Measurements from ENCODE around the gene CFAP97D2. TPM values are rescaled to one million over a fixed set of nuclear protein-coding genes. Genes with fewer than 3 reads are reported as not detected.

The CFAP97D2 gene
- total RNA-seq, 2 experiments from 2014 or later = 0.47 to 0.52 TPM

DNA sequence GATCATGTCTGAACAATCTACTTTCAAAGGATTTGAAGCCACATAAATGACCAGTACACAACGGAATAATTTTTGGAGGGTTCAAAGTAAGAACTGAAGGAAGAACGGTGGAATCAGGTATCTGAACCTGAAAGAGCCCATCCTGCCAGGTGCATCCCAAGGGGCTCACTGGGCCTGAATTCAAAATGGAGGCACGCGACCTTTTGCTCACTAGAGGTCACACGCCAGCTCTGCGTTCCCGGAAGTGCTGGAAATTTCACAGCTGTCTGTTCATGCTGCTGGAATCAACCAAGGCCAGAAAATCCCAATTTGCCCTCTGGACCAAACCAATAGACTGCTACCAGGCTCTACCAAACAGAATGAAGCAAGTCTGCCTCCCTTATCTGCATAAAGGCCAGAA lies 42.5 kb upstream of the CFAP97D2 start:
- Mint-ChIP-seq H3K27me3 (no peaks in the 10 kb centered on the region), H3K4me1 (ENCODE audit: low read depth) (peaks cover 33% of the 10 kb centered on the region), H3K27ac (peak overlapping the region; percentile 82), H3K4me3 (peak overlapping the region; percentile 42), H3K9me3 (no peaks in the 10 kb centered on the region), H3K36me3 (ENCODE audit: low read depth) (peaks cover 10% of the 10 kb centered on the region)
- peaks cover 40% of the 10 kb centered on the region for H3K4me1 ChIP-seq (ENCODE audit: insufficient read depth, low read length)
- DNase-seq (no peak), ATAC-seq (ENCODE audit: poor library complexity) (no peak)
- TF ChIP-seq, protein P1, sequence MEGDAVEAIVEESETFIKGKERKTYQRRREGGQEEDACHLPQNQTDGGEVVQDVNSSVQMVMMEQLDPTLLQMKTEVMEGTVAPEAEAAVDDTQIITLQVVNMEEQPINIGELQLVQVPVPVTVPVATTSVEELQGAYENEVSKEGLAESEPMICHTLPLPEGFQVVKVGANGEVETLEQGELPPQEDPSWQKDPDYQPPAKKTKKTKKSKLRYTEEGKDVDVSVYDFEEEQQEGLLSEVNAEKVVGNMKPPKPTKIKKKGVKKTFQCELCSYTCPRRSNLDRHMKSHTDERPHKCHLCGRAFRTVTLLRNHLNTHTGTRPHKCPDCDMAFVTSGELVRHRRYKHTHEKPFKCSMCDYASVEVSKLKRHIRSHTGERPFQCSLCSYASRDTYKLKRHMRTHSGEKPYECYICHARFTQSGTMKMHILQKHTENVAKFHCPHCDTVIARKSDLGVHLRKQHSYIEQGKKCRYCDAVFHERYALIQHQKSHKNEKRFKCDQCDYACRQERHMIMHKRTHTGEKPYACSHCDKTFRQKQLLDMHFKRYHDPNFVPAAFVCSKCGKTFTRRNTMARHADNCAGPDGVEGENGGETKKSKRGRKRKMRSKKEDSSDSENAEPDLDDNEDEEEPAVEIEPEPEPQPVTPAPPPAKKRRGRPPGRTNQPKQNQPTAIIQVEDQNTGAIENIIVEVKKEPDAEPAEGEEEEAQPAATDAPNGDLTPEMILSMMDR (IDR thresholded peaks at IDR 0.05) = no peak
- ChIA-PET POLR2A (interaction anchor here (1.2 kb wide), 1 partner anchor 12 kb away, joined by 4 read pairs; no protein-coding TSS in a partner anchor), CTCF (interaction anchor here (1.1 kb wide), 1 partner anchor 26 kb away, joined by 3 read pairs; no protein-coding TSS in a partner anchor)
- no peaks in the 10 kb centered on the region for H3K27me3 ChIP-seq (ENCODE audit: control insufficient read depth in 1 of 2, insufficient read depth in 2 of 2, low read length in 2 of 2)
- H3K4me3 ChIP-seq (ENCODE audit: low read length) = no peak overlapping the region
- H3K9me3 ChIP-seq (ENCODE audit: control insufficient read depth in 1 of 2, insufficient read depth in 1 of 2, low read length in 2 of 2) = no peaks in the 10 kb centered on the region
- H3K27ac ChIP-seq (ENCODE audit: low read depth in 1 of 2, low read length in 2 of 2) = no peak overlapping the region
- intact Hi-C loops (cut with DNase I, micrococcal nuclease) = no loop called here
- no peaks in the 10 kb centered on the region for H3K36me3 ChIP-seq (ENCODE audit: insufficient read depth, low read length)

DNA sequence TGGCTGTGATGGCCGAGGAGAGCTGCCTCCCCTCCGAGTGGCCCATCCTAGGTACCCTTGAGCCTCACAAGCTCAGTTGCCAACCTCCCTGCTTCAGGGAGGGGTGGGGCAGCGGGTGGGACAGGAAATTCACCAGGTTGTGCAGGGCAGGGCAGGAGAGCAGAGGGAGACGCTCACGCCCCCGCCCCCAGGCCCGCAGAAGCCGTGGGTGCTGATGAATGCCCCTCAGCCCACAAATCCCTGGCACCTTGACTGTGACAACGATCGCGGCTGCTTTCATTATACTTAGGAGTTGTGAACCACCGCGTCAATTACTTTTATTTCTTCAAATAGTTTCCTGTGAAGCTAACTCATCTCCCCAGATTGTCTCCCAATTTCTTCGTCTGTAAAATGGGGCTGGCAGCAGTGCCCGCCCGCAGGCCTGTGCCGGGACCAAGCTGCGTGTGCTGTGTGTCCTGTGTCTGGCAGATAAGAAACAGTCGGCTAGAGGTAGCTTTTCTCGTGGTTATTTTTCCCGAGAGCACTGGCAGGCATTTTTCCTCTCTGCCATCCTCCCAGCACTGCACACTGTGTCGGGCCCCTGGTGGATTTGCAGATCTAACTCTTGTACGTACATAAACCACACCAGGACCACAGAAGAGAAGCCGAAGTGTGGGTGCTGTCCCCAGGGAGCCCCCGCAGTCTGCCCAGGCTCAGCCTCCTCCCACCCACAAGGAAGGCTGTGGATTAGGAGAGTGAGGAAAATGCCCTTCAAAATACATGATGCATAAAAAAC lies 38.7 kb upstream of the CFAP97D2 start:
- Mint-ChIP-seq H3K36me3 (ENCODE audit: low read depth) (no peaks in the 10 kb centered on the region), H3K9me3 (no peaks in the 10 kb centered on the region), H3K27me3 (no peaks in the 10 kb centered on the region), H3K27ac (no peak overlapping the region), H3K4me3 (no peak overlapping the region), H3K4me1 (ENCODE audit: low read depth) (peaks cover 23% of the 10 kb centered on the region)
- Histone ChIP-seq H3K4me3 (ENCODE audit: low read length) (peak overlapping the region; percentile 36), H3K36me3 (ENCODE audit: insufficient read depth, low read length) (no peaks in the 10 kb centered on the region), H3K27me3 (ENCODE audit: control insufficient read depth in 1 of 2, insufficient read depth in 2 of 2, low read length in 2 of 2) (no peaks in the 10 kb centered on the region), H3K4me1 (ENCODE audit: insufficient read depth, low read length) (peaks cover 62% of the 10 kb centered on the region), H3K27ac (ENCODE audit: low read depth in 1 of 2, low read length in 2 of 2) (peak overlapping the region; percentile 56 to 82), H3K9me3 (ENCODE audit: control insufficient read depth in 1 of 2, insufficient read depth in 1 of 2, low read length in 2 of 2) (no peaks in the 10 kb centered on the region)
- POLR2A ChIA-PET = interaction anchor here (0.7 to 2.2 kb wide), 21 partner anchors 8 to 86 kb away, joined by 3 to 76 read pairs (median 5); partner anchors contain the start of gene RASA3
- TF ChIP-seq, protein P1 (IDR thresholded peaks at IDR 0.05) = no peak
- intact Hi-C loops (cut with DNase I, micrococcal nuclease) = loop anchor here in 1 of 2 experiments (1.0 kb wide), 1 partner anchor 8 kb away; no protein-coding TSS in a partner anchor
- CTCF ChIA-PET = interaction anchor here (0.7 to 1.4 kb wide), 5 partner anchors 9 to 87 kb away, joined by 3 to 4 read pairs (median 3); no protein-coding TSS in a partner anchor
- ATAC-seq (ENCODE audit: poor library complexity) = peak; percentile 9
- peak in 10 of 14 experiments; percentile 30 to 84 (median 60) for DNase-seq

DNA sequence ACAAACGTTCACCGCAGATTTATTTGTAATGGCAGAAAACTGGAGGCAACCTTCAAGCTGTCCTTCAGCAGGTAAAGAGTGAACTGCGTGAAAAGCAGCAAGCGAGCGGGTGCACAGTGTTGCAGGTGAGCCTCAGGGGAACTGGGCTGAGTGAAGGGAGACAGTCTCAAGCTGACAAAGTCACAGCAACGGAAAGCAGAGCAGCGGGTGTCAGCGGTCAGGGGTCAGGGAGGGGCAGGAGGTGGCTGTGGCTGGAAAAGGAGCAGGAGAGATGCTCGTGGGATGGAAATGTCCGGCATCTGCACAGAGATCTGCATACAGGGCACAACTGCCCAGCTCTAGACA lies 38.2 kb upstream of the CFAP97D2 start:
- no peak overlapping the region for H3K27ac Mint-ChIP-seq
- H3K36me3 Mint-ChIP-seq (ENCODE audit: low read depth) = no peaks in the 10 kb centered on the region
- no peak overlapping the region for H3K4me3 Mint-ChIP-seq
- TF ChIP-seq, protein P1 (IDR thresholded peaks at IDR 0.05) = no peak
- ATAC-seq (ENCODE audit: poor library complexity) (peak; percentile 24), DNase-seq (peak in 13 of 14 experiments; percentile 49 to 73 (median 60))
- ChIA-PET CTCF (interaction anchor here (0.7 to 1.4 kb wide), 5 partner anchors 10 to 86 kb away, joined by 3 to 4 read pairs (median 3); no protein-coding TSS in a partner anchor), POLR2A (interaction anchor here (0.7 to 2.2 kb wide), 18 partner anchors 8 to 86 kb away, joined by 3 to 76 read pairs (median 6); partner anchors contain the start of gene RASA3)
- H3K36me3 ChIP-seq (ENCODE audit: insufficient read depth, low read length) = no peaks in the 10 kb centered on the region
- H3K27me3 Mint-ChIP-seq = no peaks in the 10 kb centered on the region
- H3K9me3 ChIP-seq (ENCODE audit: control insufficient read depth in 1 of 2, insufficient read depth in 1 of 2, low read length in 2 of 2) = no peaks in the 10 kb centered on the region
- peak overlapping the region; percentile 56 to 82 for H3K27ac ChIP-seq (ENCODE audit: low read depth in 1 of 2, low read length in 2 of 2)
- peaks cover 24% of the 10 kb centered on the region for H3K4me1 Mint-ChIP-seq (ENCODE audit: low read depth)
- H3K27me3 ChIP-seq (ENCODE audit: control insufficient read depth in 1 of 2, insufficient read depth in 2 of 2, low read length in 2 of 2) = no peaks in the 10 kb centered on the region
- peak overlapping the region; percentile 36 for H3K4me3 ChIP-seq (ENCODE audit: low read length)
- intact Hi-C loops (cut with DNase I, micrococcal nuclease) = loop anchor here in 1 of 2 experiments (1.0 kb wide), 1 partner anchor 7 kb away; no protein-coding TSS in a partner anchor
- no peaks in the 10 kb centered on the region for H3K9me3 Mint-ChIP-seq
- peaks cover 66% of the 10 kb centered on the region for H3K4me1 ChIP-seq (ENCODE audit: insufficient read depth, low read length)

All from CD4-positive, alpha-beta T cell (primary cell).